A549 (cell line): Measurements from ENCODE around the gene SEC63.

ENCODE experiments used
- CTCF ChIP-seq: fragments of >200 bp; sonication (Bioruptor Twin); formaldehyde crosslinking; IDR thresholded peaks from 3 replicates; pipeline ENCODE4 v1.5.1; 2016
- MAX ChIP-seq: IDR thresholded peaks from 2 replicates; pipeline ENCODE4 v1.6.1; 2012

- TF ChIP-seq CTCF = no peak
- TF ChIP-seq MAX = no peak
Measured at GRCh38 chr6:107822176-107823046, 135.6 kb downstream of the SEC63 start.
